Activated naive CD4-positive, alpha-beta T cell treated with Interleukin-2 at 50 U/mL for 16 hours (primary cell): ENCODE results near the gene CTRB1.
A peak's percentile ranks its signal among the peaks of the same experiment; 100 is the strongest.
"Not testable (repeated sequence)": the region's sequence is repeated elsewhere in the genome, so short reads cannot be mapped to it uniquely, and the experiment has no call there.

Source experiments
- DNase-seq: peaks from one replicate; pipeline ENCODE4 v3.0.0-alpha.2; 2020

CTRB1 gene

GRCh38 chr16:75242436-75243078 is 23.8 kb downstream of the CTRB1 start:
- DNase-seq = not testable (repeated sequence)

GRCh38 chr16:75243667-75244224 is 25.0 kb downstream of the CTRB1 start:
- DNase-seq = no peak

GRCh38 chr16:75244225-75244809 is 25.5 kb downstream of the CTRB1 start:
- no peak for DNase-seq

GRCh38 chr16:75244844-75245758 is 26.3 kb downstream of the CTRB1 start:
- DNase-seq = no peak

GRCh38 chr16:75246504-75247205 is 27.9 kb downstream of the CTRB1 start:
- no peak for DNase-seq

- no peak for DNase-seq
These were observed 28.5 kb downstream of the CTRB1 start for GRCh38 chr16:75247249-75247648.

GRCh38 chr16:75248142-75248535 is 29.4 kb downstream of the CTRB1 start:
- no peak for DNase-seq

- no peak for DNase-seq
These were observed 30.0 kb downstream of the CTRB1 start for GRCh38 chr16:75248536-75249380.

- DNase-seq = no peak
These were observed 30.7 kb downstream of the CTRB1 start for GRCh38 chr16:75249441-75249840.

- no peak for DNase-seq
These were observed 31.5 kb downstream of the CTRB1 start for GRCh38 chr16:75250089-75250808.

GRCh38 chr16:75250809-75251279 is 32.1 kb downstream of the CTRB1 start:
- peak; percentile 7 for DNase-seq

GRCh38 chr16:75251280-75252048 is 32.7 kb downstream of the CTRB1 start, which contains the start of gene BCAR1:
Gene BCAR1 (minus strand): TSS chr16:75251624. CDS start chr16:75251482, 142 bp downstream.
- peak; percentile 13 for DNase-seq

GRCh38 chr16:75252049-75252864 is 33.5 kb downstream of the CTRB1 start:
- DNase-seq = no peak

GRCh38 chr16:75252946-75253911 is 34.4 kb downstream of the CTRB1 start:
- DNase-seq = no peak

- DNase-seq = no peak
These were observed 35.6 kb downstream of the CTRB1 start for GRCh38 chr16:75254359-75254837.

GRCh38 chr16:75256059-75256571 is 37.3 kb downstream of the CTRB1 start:
- DNase-seq = no peak

GRCh38 chr16:75256696-75257343 is 38.0 kb downstream of the CTRB1 start:
- DNase-seq = no peak
